SU-DHL-6 (cell line): ENCODE results near the gene TES.

Experiments
- H2AFZ ChIP-seq: fragments of 200-600 bp; sonication (generic); 2 replicates; pipeline ENCODE4 v1.6.1; 2014; ENCODE audit warnings: low read depth, mild to moderate bottlenecking, moderate library complexity, mixed read lengths, antibody characterized with exemption, low read length; ENCODE audit not compliant: severe bottlenecking
- H3F3A ChIP-seq: fragments of 200-600 bp; shearing (Covaris generic); 2 replicates; pipeline ENCODE4 v1.6.0; 2016; ENCODE audit warnings: antibody characterized with exemption, mild to moderate bottlenecking; ENCODE audit not compliant: insufficient read depth
- H3K27ac ChIP-seq: fragments of 200-600 bp; sonication (generic); 2 replicates; pipeline ENCODE4 v1.5.1; 2016; ENCODE audit warnings: low read depth, mild to moderate bottlenecking, low read length, moderate library complexity, mixed read lengths
- H3K27me3 ChIP-seq: fragments of 200-600 bp; sonication (generic), shearing (Covaris generic); 2 replicates; pipeline ENCODE4 v1.6.0; 2014; ENCODE audit warnings: mild to moderate bottlenecking, low read length
- H3K36me3 ChIP-seq: fragments of 200-600 bp; sonication (generic); 2 replicates; pipeline ENCODE4 v1.6.1; 2014; ENCODE audit warnings: mild to moderate bottlenecking, low read length, mixed read lengths
- H3K4me2 ChIP-seq: fragments of 300-600, 200-600 bp; shearing (Covaris generic), sonication (generic); 2 replicates; pipeline ENCODE4 v1.6.0; 2014; ENCODE audit warnings: low read length, low read depth, mild to moderate bottlenecking; ENCODE audit not compliant: poor library complexity, severe bottlenecking
- H3K4me3 ChIP-seq: fragments of 200-600 bp; sonication (generic); 2 replicates; pipeline ENCODE4 v1.5.1; 2014; ENCODE audit warnings: antibody characterized with exemption, low read length, mild to moderate bottlenecking, mixed read lengths; ENCODE audit not compliant: insufficient read depth, poor library complexity, severe bottlenecking
- H3K79me2 ChIP-seq: fragments of 200-600 bp; sonication (generic); 2 replicates; pipeline ENCODE4 v1.6.1; 2014; ENCODE audit warnings: mild to moderate bottlenecking, low read length, moderate library complexity; ENCODE audit not compliant: insufficient read depth
- H3K9ac ChIP-seq: fragments of 200-600 bp; sonication (generic); 2 replicates; pipeline ENCODE4 v1.7.0; 2014; ENCODE audit warnings: mild to moderate bottlenecking, low read length
- H3K9me2 ChIP-seq: fragments of 200-600 bp; sonication (generic); replicated peaks from 2 replicates; pipeline ENCODE4 v1.6.1; 2014; ENCODE audit warnings: low read length; ENCODE audit not compliant: insufficient read depth
- H3K9me3 ChIP-seq: fragments of 200-600 bp; sonication (generic); 2 replicates; pipeline ENCODE4 v1.6.1; 2014; ENCODE audit warnings: low read length, mixed read lengths; ENCODE audit not compliant: insufficient read depth
- H4K20me1 ChIP-seq: fragments of 200-600 bp; sonication (generic); 2 replicates; pipeline ENCODE4 v1.6.1; 2014; ENCODE audit warnings: low read depth, mild to moderate bottlenecking, antibody characterized with exemption, low read length, moderate library complexity, mixed read lengths
- EZH2phosphoT487 ChIP-seq: fragments of 200-600 bp; sonication (generic), shearing (Covaris generic); conservative IDR thresholded peaks from 2 replicates; pipeline ENCODE4 v1.6.1; 2018; ENCODE audit warnings: mild to moderate bottlenecking, antibody characterized with exemption, low read length, moderate library complexity, mixed read lengths
- TF ChIP-seq, protein P1 (sequence below): fragments of 200-600 bp; sonication (generic); IDR thresholded peaks from one replicate; pipeline ENCODE4 v1.5.1; 2017; ENCODE audit warnings: antibody characterized with exemption, mild to moderate bottlenecking, low read length, moderate library complexity; ENCODE audit not compliant: insufficient read depth, poor library complexity, severe bottlenecking

Gene TES

DNA sequence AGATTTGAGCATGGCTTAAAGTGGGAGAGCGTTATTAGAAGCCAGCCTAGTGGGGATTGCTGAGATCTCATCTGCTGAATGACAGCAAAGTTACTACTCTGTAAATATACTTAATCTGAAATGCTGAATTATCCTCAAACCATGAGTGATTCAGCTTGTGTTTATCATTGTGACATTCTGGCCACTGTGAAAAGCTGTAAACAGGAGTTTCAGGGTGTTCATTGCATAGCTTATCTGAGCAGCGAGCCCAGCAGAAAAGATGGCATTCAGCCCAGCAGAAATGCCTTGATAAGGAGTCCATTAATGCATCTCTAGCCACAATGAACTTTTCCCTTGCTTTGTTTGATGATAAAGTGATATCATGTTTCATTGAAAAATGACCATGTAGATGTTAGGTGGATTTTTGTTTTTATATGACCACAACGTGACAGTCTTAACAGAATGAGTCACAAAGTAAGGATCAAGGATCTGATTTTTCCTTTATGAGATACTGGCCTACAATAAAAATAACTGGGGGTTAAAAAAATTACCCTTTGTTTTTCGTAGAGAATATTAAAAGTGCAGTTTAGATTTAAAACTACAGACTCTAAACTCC, 7.8 kb downstream of the TES start:
- Histone ChIP-seq H3K9ac (no peak overlapping the region), H3K4me2 (no peak overlapping the region)

GRCh38 chr7:116218747-116219146, 8.4 kb downstream of the TES start:
- H3K27ac ChIP-seq, result no peak overlapping the region
- H3K27me3 ChIP-seq, result no peaks in the 10 kb centered on the region
- peaks cover 85% of the 10 kb centered on the region for H3K79me2 ChIP-seq

More for the DNA sequence above, 7.8 kb downstream of the TES start:
- Histone ChIP-seq H3K9me2 (no peaks in the 10 kb centered on the region), H3K4me3 (no peak overlapping the region), H3K79me2 (peaks cover 86% of the 10 kb centered on the region), H3F3A (no peaks in the 10 kb centered on the region), H2AFZ (no peak overlapping the region), H4K20me1 (peaks cover 51% of the 10 kb centered on the region), H3K36me3 (no peaks in the 10 kb centered on the region), H3K27ac (no peak overlapping the region), H3K27me3 (no peaks in the 10 kb centered on the region), H3K9me3 (no peaks in the 10 kb centered on the region)
- TF ChIP-seq, protein P1, sequence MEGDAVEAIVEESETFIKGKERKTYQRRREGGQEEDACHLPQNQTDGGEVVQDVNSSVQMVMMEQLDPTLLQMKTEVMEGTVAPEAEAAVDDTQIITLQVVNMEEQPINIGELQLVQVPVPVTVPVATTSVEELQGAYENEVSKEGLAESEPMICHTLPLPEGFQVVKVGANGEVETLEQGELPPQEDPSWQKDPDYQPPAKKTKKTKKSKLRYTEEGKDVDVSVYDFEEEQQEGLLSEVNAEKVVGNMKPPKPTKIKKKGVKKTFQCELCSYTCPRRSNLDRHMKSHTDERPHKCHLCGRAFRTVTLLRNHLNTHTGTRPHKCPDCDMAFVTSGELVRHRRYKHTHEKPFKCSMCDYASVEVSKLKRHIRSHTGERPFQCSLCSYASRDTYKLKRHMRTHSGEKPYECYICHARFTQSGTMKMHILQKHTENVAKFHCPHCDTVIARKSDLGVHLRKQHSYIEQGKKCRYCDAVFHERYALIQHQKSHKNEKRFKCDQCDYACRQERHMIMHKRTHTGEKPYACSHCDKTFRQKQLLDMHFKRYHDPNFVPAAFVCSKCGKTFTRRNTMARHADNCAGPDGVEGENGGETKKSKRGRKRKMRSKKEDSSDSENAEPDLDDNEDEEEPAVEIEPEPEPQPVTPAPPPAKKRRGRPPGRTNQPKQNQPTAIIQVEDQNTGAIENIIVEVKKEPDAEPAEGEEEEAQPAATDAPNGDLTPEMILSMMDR, result no peak
- no peak for TF ChIP-seq EZH2phosphoT487

DNA sequence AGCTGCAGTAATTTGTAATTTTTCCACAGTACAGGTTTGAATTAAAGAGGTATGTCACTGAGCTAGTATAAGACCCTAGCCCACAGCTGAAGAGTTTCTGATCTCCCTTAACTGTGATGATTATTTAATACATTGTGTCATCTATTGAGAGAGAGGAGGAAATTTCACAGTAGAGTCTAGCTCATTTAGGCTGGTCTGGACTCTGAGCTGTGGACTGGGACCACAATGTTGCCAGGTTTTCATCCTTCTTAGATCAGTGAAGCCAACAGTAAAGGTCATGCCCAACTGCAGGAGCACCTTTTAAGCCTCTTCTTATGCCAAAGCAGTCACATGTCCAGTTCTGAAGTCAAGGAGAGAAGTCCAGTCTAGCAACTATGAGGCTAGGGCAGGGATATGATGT, 8.9 kb downstream of the TES start:
- no peak overlapping the region for H3K4me3 ChIP-seq
- H3K4me2 ChIP-seq, result no peak overlapping the region
- no peaks in the 10 kb centered on the region for H3F3A ChIP-seq
- no peak overlapping the region for H2AFZ ChIP-seq
- no peak overlapping the region for H3K27ac ChIP-seq
- H3K9me2 ChIP-seq, result no peaks in the 10 kb centered on the region
- no peaks in the 10 kb centered on the region for H3K9me3 ChIP-seq
- H3K9ac ChIP-seq, result no peak overlapping the region
- no peaks in the 10 kb centered on the region for H3K36me3 ChIP-seq
- peaks cover 84% of the 10 kb centered on the region for H3K79me2 ChIP-seq
- H3K27me3 ChIP-seq, result no peaks in the 10 kb centered on the region
- H4K20me1 ChIP-seq, result peaks cover 46% of the 10 kb centered on the region
- no peak for TF ChIP-seq EZH2phosphoT487
- TF ChIP-seq, protein P1, result no peak

More at GRCh38 chr7:116218747-116219146, 8.4 kb downstream of the TES start:
- no peaks in the 10 kb centered on the region for H3F3A ChIP-seq
- H3K36me3 ChIP-seq, result no peaks in the 10 kb centered on the region
- no peaks in the 10 kb centered on the region for H3K9me3 ChIP-seq
- H3K9me2 ChIP-seq, result no peaks in the 10 kb centered on the region
- TF ChIP-seq, protein P1, result no peak
- no peak for TF ChIP-seq EZH2phosphoT487
- no peak overlapping the region for H3K9ac ChIP-seq
- no peak overlapping the region for H3K4me3 ChIP-seq
- no peak overlapping the region for H2AFZ ChIP-seq
- H3K4me2 ChIP-seq, result no peak overlapping the region
- peaks cover 49% of the 10 kb centered on the region for H4K20me1 ChIP-seq

GRCh38 chr7:116219834-116220233, 9.5 kb downstream of the TES start:
- H3K9me2 ChIP-seq, result no peaks in the 10 kb centered on the region
- peaks cover 44% of the 10 kb centered on the region for H4K20me1 ChIP-seq
- H3K4me2 ChIP-seq, result no peak overlapping the region
- no peak overlapping the region for H2AFZ ChIP-seq
- H3K79me2 ChIP-seq, result peaks cover 84% of the 10 kb centered on the region
- no peak overlapping the region for H3K9ac ChIP-seq
- TF ChIP-seq EZH2phosphoT487, result no peak
- TF ChIP-seq, protein P1, result no peak
- no peaks in the 10 kb centered on the region for H3F3A ChIP-seq
- no peaks in the 10 kb centered on the region for H3K9me3 ChIP-seq
- no peak overlapping the region for H3K4me3 ChIP-seq
- no peaks in the 10 kb centered on the region for H3K36me3 ChIP-seq
- H3K27ac ChIP-seq, result no peak overlapping the region
- H3K27me3 ChIP-seq, result no peaks in the 10 kb centered on the region
